GM12878 (cell line): ENCODE results near the gene TPO. TPM values are rescaled to one million over a fixed set of nuclear protein-coding genes. Genes with fewer than 3 reads are reported as not detected.

Source experiments
- ATAC-seq: fragments of 200-7000 bp; cut with Tn5 transposase; 3 replicates; pipeline ENCODE4 v1.9.1; 2020; ENCODE audit warnings: mild to moderate bottlenecking, moderate library complexity
- BruUV-seq: library from RNA; stranded (reverse); fragments of 400-500 nt; replicated peaks from 2 replicates; lab custom pipeline; 2021; lab: Mats Ljungman, UMichigan
- CTCF ChIA-PET: fragments of 300-600 bp; sonication (Branson Sonifier 250); formaldehyde crosslinking; extraction: SDS; loops from one replicate; lab custom pipeline; 2021; ENCODE audit warnings: inconsistent platforms; lab: Yijun Ruan, JAX
- POLR2A ChIA-PET: fragments of 350-600 bp; formaldehyde crosslinking; extraction: SDS; loops from one replicate; lab custom pipeline; 2021; ENCODE audit warnings: inconsistent platforms; lab: Charles Lee
- RAD21 ChIA-PET: fragments of 300-600 bp; sonication (Branson Sonifier 250); formaldehyde crosslinking; loops from one replicate; lab custom pipeline; 2023; ENCODE audit warnings: antibody characterized with exemption; ENCODE audit not compliant: unreplicated experiment; lab: Charles Lee
- SMC1A ChIA-PET: fragments of 300-600 bp; sonication (Branson Sonifier 250); formaldehyde crosslinking; loops from one replicate; lab custom pipeline; 2023; ENCODE audit not compliant: unreplicated experiment, uncharacterized antibody; lab: Charles Lee
- DNase-seq: peaks from one replicate; pipeline ENCODE4 v3.0.0-alpha.2; 2011; ENCODE audit warnings: low read depth, low spot score
- FAIRE-seq: peaks from 3 replicates; lab custom pipeline; 2011; peaks lifted over from hg19 to GRCh38; lab: Jason Lieb, UNC
- H2AFZ ChIP-seq: 2 replicates; pipeline ENCODE4 v1.6.0; 2011; ENCODE audit warnings: low read depth, low read length, control low read depth; ENCODE audit not compliant: control insufficient read depth
- H3K27ac ChIP-seq: 2 replicates; pipeline ENCODE4 v1.5.1; 2011; ENCODE audit warnings: control low read depth; ENCODE audit not compliant: control insufficient read depth, insufficient read depth
- H3K27me3 ChIP-seq, 2 experiments: replicated peaks in 1 of 2; 2 replicates each; pipeline versions ENCODE4 v1.6.0 to v1.6.1; 2011; ENCODE audit warnings: low read length in 1 of 2; ENCODE audit not compliant: control insufficient read depth in 2 of 2, insufficient read depth in 2 of 2
- H3K36me3 ChIP-seq, 2 experiments: 2 replicates each; pipeline ENCODE4 v1.5.1; 2011; ENCODE audit warnings: low read length in 1 of 2; ENCODE audit not compliant: control insufficient read depth in 2 of 2, insufficient read depth in 2 of 2
- H3K4me1 ChIP-seq: 2 replicates; pipeline ENCODE4 v1.6.1; 2011; ENCODE audit warnings: mild to moderate bottlenecking, low read length, moderate library complexity, mixed read lengths; ENCODE audit not compliant: control insufficient read depth, insufficient read depth
- H3K4me2 ChIP-seq: 2 replicates; pipeline ENCODE4 v1.6.0; 2011; ENCODE audit warnings: control low read depth; ENCODE audit not compliant: control insufficient read depth, insufficient read depth
- H3K4me3 ChIP-seq: fragments of 200-600 bp; sonication (generic); 2 replicates; pipeline ENCODE4 v1.5.1; 2016
- H3K79me2 ChIP-seq: 2 replicates; pipeline ENCODE4 v1.6.0; 2011; ENCODE audit warnings: low read length; ENCODE audit not compliant: control insufficient read depth, insufficient read depth
- H3K9ac ChIP-seq: 2 replicates; pipeline ENCODE4 v1.8.0; 2011; ENCODE audit warnings: low read length, control low read depth, mixed read lengths; ENCODE audit not compliant: control insufficient read depth, insufficient read depth
- H3K9me3 ChIP-seq: replicated peaks from 3 replicates; pipeline ENCODE4 v1.5.1; 2011; ENCODE audit warnings: mild to moderate bottlenecking, low read length; ENCODE audit not compliant: control insufficient read depth, insufficient read depth
- H4K20me1 ChIP-seq: 2 replicates; pipeline ENCODE4 v1.6.0; 2011; ENCODE audit not compliant: control insufficient read depth, insufficient read depth
- ELK1 ChIP-seq: IDR thresholded peaks from 2 replicates; pipeline ENCODE4 v1.6.1; 2012; ENCODE audit warnings: low read depth, low read length, improper control_type of control experiment
- JUNB ChIP-seq: IDR thresholded peaks from 2 replicates; pipeline ENCODE4 v1.6.1; 2016; ENCODE audit warnings: antibody characterized with exemption, mild to moderate bottlenecking
- PBX3 ChIP-seq: IDR thresholded peaks from 2 replicates; pipeline ENCODE4 v1.6.1; 2011; ENCODE audit warnings: mild to moderate bottlenecking, low read depth, low read length, moderate library complexity; ENCODE audit not compliant: insufficient replicate concordance
- SMAD5 ChIP-seq: IDR thresholded peaks from 2 replicates; pipeline ENCODE4 v1.6.1; 2016; ENCODE audit warnings: antibody characterized with exemption, low read depth
- TAF1 ChIP-seq: IDR thresholded peaks from 2 replicates; pipeline ENCODE4 v1.6.1; 2011; ENCODE audit warnings: mild to moderate bottlenecking, low read depth, low read length, borderline replicate concordance
- ZBTB11 ChIP-seq: fragments of 450-650 bp; formaldehyde crosslinking; IDR thresholded peaks from 2 replicates; pipeline ENCODE4 v1.5.0; 2022; ENCODE audit warnings: mild to moderate bottlenecking, missing genetic modification characterization
- ZBTB33 ChIP-seq: fragments of 450-650 bp; IDR thresholded peaks from 2 replicates; pipeline ENCODE4 v1.6.1; 2017; ENCODE audit warnings: mild to moderate bottlenecking
- WGBS: methylation state at CpG from one replicate; pipeline ENCODE4 v1.1.6; 2016; ENCODE audit warnings: low lambda C conversion rate; ENCODE audit not compliant: insufficient replicate concordance, insufficient coverage; ENCODE audit errors: missing lambda C conversion rate; 5-methylcytosine and 5-hydroxymethylcytosine counted together
- in situ Hi-C: fragments of 300-500 bp; cut with MboI; formaldehyde crosslinking; loops from 9 replicates; pipeline ENCODE4 v1.14.3; 2018; ENCODE audit warnings: mixed read lengths
- intact Hi-C: fragments of 100-400 bp; cut with micrococcal nuclease; formaldehyde crosslinking; loops from one replicate; pipeline ENCODE4 v1.14.2; 2022; ENCODE audit not compliant: unreplicated experiment
- polyA plus RNA-seq, 11 experiments: library from polyadenylated mRNA; depleted of rRNA in 4 of 11; unstranded in 6 of 11; stranded (reverse) in 5 of 11; fragments of >200 nt; fragmentation: Nextera tagmentation in 4 of 11; fragmentation: Illumina TruSeq in 1 of 11; extraction: Ambion mirVana in 4 of 11; extraction: Trizol in 1 of 11; gene quantifications; 1 replicate in 1 of 11; 2 replicates in 10 of 11; pipeline versions ENCODE4 v1.2.1 to v1.2.3, GENCODE V29; 2011 to 2016; ENCODE audit warnings: inconsistent platforms in 2 of 11, missing spikeins in 2 of 11, low read depth in 1 of 11
- total RNA-seq, 4 experiments: library from RNA; depleted of rRNA in 3 of 4; stranded (reverse); fragments of >200 nt in 3 of 4; fragmentation: Illumina TruSeq in 1 of 4; extraction: Trizol in 1 of 4; gene quantifications; 2 replicates each; pipeline versions ENCODE4 v1.2.1 to v1.2.3, GENCODE V29; 2013 to 2021

The TPO gene
- total and polyA plus RNA-seq, 10 of the 15 experiments (the other 5 are each of a cell fraction or from before 2014, with no cell fraction given), result 0.07 to 0.11 TPM; not detected in 8

- no TSS peak for BruUV-seq
- no peak overlapping the region for H3K9ac ChIP-seq
- H3K36me3 ChIP-seq, result no peaks in the 10 kb centered on the region
- no peaks in the 10 kb centered on the region; the same call in 2 of the 3 replicates for H3K9me3 ChIP-seq
- ChIA-PET CTCF (no interaction called here), SMC1A (no interaction called here), POLR2A (no interaction called here), RAD21 (no interaction called here)
- no peaks in the 10 kb centered on the region for H3K79me2 ChIP-seq
- no peaks in the 10 kb centered on the region for H4K20me1 ChIP-seq
- H3K4me3 ChIP-seq, result no peak overlapping the region
- H3K27ac ChIP-seq, result no peak overlapping the region
- no peaks in the 10 kb centered on the region for H3K27me3 ChIP-seq
- in situ Hi-C loops, result no loop called here
- ATAC-seq (no peak), DNase-seq (no peak), FAIRE-seq (no peak)
- 62% methylated on average over 6 of the region's 6 CpGs for WGBS
- H3K4me1 ChIP-seq, result no peaks in the 10 kb centered on the region
- TF ChIP-seq ELK1 (no peak), ZBTB11 (CRISPR knock-in tag) (no peak), TAF1 (no peak), PBX3 (no peak), JUNB (no peak), SMAD5 (no peak), ZBTB33 (no peak)
- no peak overlapping the region for H3K4me2 ChIP-seq
- intact Hi-C loops, result no loop called here
- H2AFZ ChIP-seq, result no peak overlapping the region
These were observed 66.1 kb downstream of the TPO start for GRCh38 chr2:1479346-1479745.
